GM18508 (cell line): Measurements from ENCODE around the gene PGBD5.
"Not testable (repeated sequence)": the region's sequence is repeated elsewhere in the genome, so short reads cannot be mapped to it uniquely, and the experiment has no call there.

Source experiments
- ATAC-seq: cut with Tn5 transposase; IDR thresholded peaks from one replicate; pipeline ENCODE4 v1.9.1; 2021; ENCODE audit warnings: moderate number of reproducible peaks; ENCODE audit not compliant: insufficient read depth, unreplicated experiment

PGBD5 gene

GRCh38 chr1:230427094-230427876 is 1.2 kb upstream of the PGBD5 start:
- no peak for ATAC-seq

- no peak for ATAC-seq
Measured at GRCh38 chr1:230425252-230426091, 660 bp downstream of the PGBD5 start.

GRCh38 chr1:230424391-230425251 is 1.5 kb downstream of the PGBD5 start:
- ATAC-seq, result no peak

- ATAC-seq, result no peak
Measured at GRCh38 chr1:230423951-230424350, 2.2 kb downstream of the PGBD5 start.

GRCh38 chr1:230423261-230423660 is 2.9 kb downstream of the PGBD5 start:
- no peak for ATAC-seq

GRCh38 chr1:230422221-230422981 is 3.7 kb downstream of the PGBD5 start:
- ATAC-seq, result no peak

- no peak for ATAC-seq
Measured at GRCh38 chr1:230421481-230421880, 4.7 kb downstream of the PGBD5 start.

GRCh38 chr1:230420372-230420771 is 5.8 kb downstream of the PGBD5 start:
- ATAC-seq, result not testable (repeated sequence)

- ATAC-seq, result no peak
Measured at GRCh38 chr1:230416430-230416829, 9.7 kb downstream of the PGBD5 start.

- ATAC-seq, result no peak
Measured at GRCh38 chr1:230415405-230416132, 10.6 kb downstream of the PGBD5 start.

- ATAC-seq, result no peak
Measured at GRCh38 chr1:230414694-230415093, 11.4 kb downstream of the PGBD5 start.

- no peak for ATAC-seq
Measured at GRCh38 chr1:230414102-230414501, 12.0 kb downstream of the PGBD5 start.

- ATAC-seq, result no peak
Measured at GRCh38 chr1:230413061-230413460, 13.1 kb downstream of the PGBD5 start.

GRCh38 chr1:230408971-230409370 is 17.2 kb downstream of the PGBD5 start:
- ATAC-seq, result no peak

GRCh38 chr1:230407351-230407750 is 18.8 kb downstream of the PGBD5 start:
- no peak for ATAC-seq

- not testable (repeated sequence) for ATAC-seq
Measured at GRCh38 chr1:230406727-230407126, 19.4 kb downstream of the PGBD5 start.

GRCh38 chr1:230403442-230403841 is 22.7 kb downstream of the PGBD5 start:
- no peak for ATAC-seq

GRCh38 chr1:230401763-230402294 is 24.3 kb downstream of the PGBD5 start:
- no peak for ATAC-seq

- ATAC-seq, result no peak
Measured at GRCh38 chr1:230401101-230401500, 25.0 kb downstream of the PGBD5 start.
